ENCODE measurements around the gene LIX1L. TPM values are rescaled to one million over a fixed set of nuclear protein-coding genes. Genes with fewer than 3 reads are reported as not detected.

Gene LIX1L
- 10 to 100 TPM; 49.5 to 57.5 TPM for total RNA-seq

DNA sequence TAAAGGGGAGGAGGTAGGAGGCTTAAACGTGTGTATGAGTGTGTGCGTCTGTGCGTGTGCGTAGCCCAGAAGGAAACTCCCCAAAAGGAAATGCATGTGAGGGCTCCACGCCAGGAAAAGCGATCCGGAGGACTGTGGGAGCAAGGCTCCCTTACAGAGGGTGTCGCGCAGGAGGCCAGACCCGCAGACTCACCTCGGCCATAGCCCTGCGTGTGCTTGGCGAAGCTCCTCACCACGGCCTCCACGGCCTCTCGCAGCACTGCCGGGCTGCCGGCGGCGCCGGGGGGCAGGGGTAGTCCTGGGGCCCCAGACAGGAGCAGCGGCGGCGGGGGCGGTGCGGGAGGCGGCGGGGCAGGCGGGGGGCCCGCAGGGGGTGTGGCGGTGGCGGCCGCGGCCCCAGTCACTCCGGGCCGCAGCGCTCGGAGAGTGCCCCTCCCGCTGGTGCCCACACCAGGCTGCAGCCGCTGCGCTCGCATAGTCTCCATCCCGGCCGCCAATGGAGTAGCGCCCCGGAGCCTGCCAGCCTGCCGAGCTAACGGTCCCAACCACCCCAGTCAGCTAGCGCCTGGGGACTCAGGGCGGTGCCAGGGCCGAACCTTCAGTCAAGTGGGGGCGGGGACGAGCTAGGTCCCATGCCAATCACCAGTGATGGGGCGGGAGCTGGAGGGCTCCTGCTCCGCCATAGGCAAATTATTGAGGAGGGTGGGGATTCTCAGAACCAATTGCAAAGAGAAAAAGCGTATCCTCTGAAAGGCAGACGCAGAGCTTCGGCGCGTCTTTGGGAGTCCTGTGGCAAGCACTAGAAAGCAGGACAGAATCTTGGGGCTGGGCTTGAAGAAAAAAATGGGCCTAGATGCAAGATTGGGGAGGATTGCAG is at the start of gene LIX1L:
TSS of gene LIX1L (minus strand) at position 575 of the 877 bp plus-strand sequence. CDS start at position 485, 90 bp downstream.
- peak within 1 kb of the TSS; percentile 90 for H3K27ac Mint-ChIP-seq
- peak; percentile 97 for DNase-seq
- H3K36me3 Mint-ChIP-seq (ENCODE audit: low read depth) = peaks cover 7% of the 10 kb centered on the region
- H3K4me1 Mint-ChIP-seq = peaks cover 78% of the 10 kb centered on the region
- POLR2A ChIA-PET = interaction anchor here (0.5 to 1.4 kb wide), 5 partner anchors 22 to 79 kb away, joined by 3 to 7 read pairs (median 3); partner anchors contain the start of genes PEX11B and RBM8A
- H3K4me3 Mint-ChIP-seq = peak within 1 kb of the TSS; percentile 79
- no peaks in the 10 kb centered on the region for H3K9me3 Mint-ChIP-seq
- H3K27me3 Mint-ChIP-seq = peaks cover 4% of the 10 kb centered on the region
- CTCF ChIA-PET = interaction anchor here (0.6 to 2.2 kb wide), 16 partner anchors 8 to 111 kb away, joined by 3 to 7 read pairs (median 3); partner anchors contain the start of genes ANKRD35 and PEX11B

GRCh38 chr1:146001709-146002108 is 43.9 kb upstream of the LIX1L start:
- POLR2A ChIA-PET = no interaction called here
- peaks cover 2% of the 10 kb centered on the region for H3K36me3 Mint-ChIP-seq (ENCODE audit: low read depth)
- peaks cover 68% of the 10 kb centered on the region for H3K4me1 Mint-ChIP-seq
- H3K27ac Mint-ChIP-seq = peak overlapping the region; percentile 51
- no peak overlapping the region for H3K4me3 Mint-ChIP-seq
- H3K27me3 Mint-ChIP-seq = no peaks in the 10 kb centered on the region
- no peak for DNase-seq
- H3K9me3 Mint-ChIP-seq = no peaks in the 10 kb centered on the region
- CTCF ChIA-PET = interaction anchor here (0.7 to 13.1 kb wide), 3 partner anchors 16 to 32 kb away, joined by 3 to 190 read pairs (median 3); no protein-coding TSS in a partner anchor

- peaks cover 49% of the 10 kb centered on the region for H3K4me1 Mint-ChIP-seq
- ChIA-PET POLR2A (no interaction called here), CTCF (interaction anchor here (13.1 kb wide), 1 partner anchor 21 kb away, joined by 190 read pairs; no protein-coding TSS in a partner anchor)
- peak overlapping the region; percentile 99 for H3K27ac Mint-ChIP-seq
- peaks cover 24% of the 10 kb centered on the region for H3K36me3 Mint-ChIP-seq (ENCODE audit: low read depth)
- peak; percentile 53 for DNase-seq
- no peaks in the 10 kb centered on the region for H3K9me3 Mint-ChIP-seq
- peak overlapping the region; percentile 60 for H3K4me3 Mint-ChIP-seq
- H3K27me3 Mint-ChIP-seq = no peaks in the 10 kb centered on the region
Measured at GRCh38 chr1:145999321-146000024, 41.7 kb upstream of the LIX1L start.

GRCh38 chr1:145997718-145998023 is 39.9 kb upstream of the LIX1L start:
- Mint-ChIP-seq H3K4me3 (peak overlapping the region; percentile 94), H3K27me3 (no peaks in the 10 kb centered on the region), H3K27ac (peak overlapping the region; percentile 99), H3K36me3 (ENCODE audit: low read depth) (peaks cover 42% of the 10 kb centered on the region), H3K4me1 (peaks cover 58% of the 10 kb centered on the region), H3K9me3 (no peaks in the 10 kb centered on the region)
- ChIA-PET POLR2A (interaction anchor here (3.0 kb wide), 1 partner anchor 18 kb away, joined by 22 read pairs; no protein-coding TSS in a partner anchor), CTCF (interaction anchor here (0.6 to 13.2 kb wide), 6 partner anchors 9 to 44 kb away, joined by 3 to 154 read pairs (median 4); no protein-coding TSS in a partner anchor)
- no peak for DNase-seq

GRCh38 chr1:145997016-145997717 is 39.4 kb upstream of the LIX1L start:
- H3K4me3 Mint-ChIP-seq = peak overlapping the region; percentile 94
- H3K36me3 Mint-ChIP-seq (ENCODE audit: low read depth) = peaks cover 46% of the 10 kb centered on the region

GRCh38 chr1:145996433-145997015 is 38.7 kb upstream of the LIX1L start, which contains the start of gene TXNIP:
Gene TXNIP, minus strand, starts transcription at chr1:145996579. Its CDS starts 313 bp downstream, at chr1:145996266.
- CTCF ChIA-PET = interaction anchor here (1.0 to 13.2 kb wide), 2 partner anchors 8 to 18 kb away, joined by 3 to 154 read pairs; no protein-coding TSS in a partner anchor
- H3K27me3 Mint-ChIP-seq = no peaks in the 10 kb centered on the region

More at GRCh38 chr1:145997016-145997717, 39.4 kb upstream of the LIX1L start:
- Mint-ChIP-seq H3K4me1 (peaks cover 63% of the 10 kb centered on the region), H3K9me3 (no peaks in the 10 kb centered on the region), H3K27me3 (no peaks in the 10 kb centered on the region), H3K27ac (peak overlapping the region; percentile 99)
- CTCF ChIA-PET = interaction anchor here (1.3 to 13.2 kb wide), 4 partner anchors 9 to 39 kb away, joined by 3 to 154 read pairs (median 8); no protein-coding TSS in a partner anchor
- peak; percentile 78 for DNase-seq
- POLR2A ChIA-PET = interaction anchor here (0.7 to 3.0 kb wide), 3 partner anchors 17 to 70 kb away, joined by 3 to 22 read pairs (median 4); partner anchors contain the start of gene RBM8A

GRCh38 chr1:145995964-145996432 is 38.2 kb upstream of the LIX1L start:
- H3K36me3 Mint-ChIP-seq (ENCODE audit: low read depth) = peaks cover 55% of the 10 kb centered on the region
- peaks cover 61% of the 10 kb centered on the region for H3K4me1 Mint-ChIP-seq
- peak overlapping the region; percentile 94 for H3K4me3 Mint-ChIP-seq
- H3K9me3 Mint-ChIP-seq = no peaks in the 10 kb centered on the region
- no peaks in the 10 kb centered on the region for H3K27me3 Mint-ChIP-seq
- peak overlapping the region; percentile 99 for H3K27ac Mint-ChIP-seq
- CTCF ChIA-PET = interaction anchor here (1.0 to 13.2 kb wide), 2 partner anchors 9 to 17 kb away, joined by 3 to 154 read pairs; no protein-coding TSS in a partner anchor
- no peak for DNase-seq
- POLR2A ChIA-PET = interaction anchor here (0.6 to 3.0 kb wide), 3 partner anchors 16 to 67 kb away, joined by 3 to 22 read pairs (median 4); no protein-coding TSS in a partner anchor

More at GRCh38 chr1:145996433-145997015, 38.7 kb upstream of the LIX1L start, which contains the start of gene TXNIP:
- Mint-ChIP-seq H3K36me3 (ENCODE audit: low read depth) (peaks cover 52% of the 10 kb centered on the region), H3K4me1 (peaks cover 62% of the 10 kb centered on the region), H3K9me3 (no peaks in the 10 kb centered on the region), H3K27ac (peak within 1 kb of the TSS; percentile 99), H3K4me3 (peak within 1 kb of the TSS; percentile 94)
- POLR2A ChIA-PET = interaction anchor here (0.6 to 3.0 kb wide), 4 partner anchors 17 to 69 kb away, joined by 3 to 22 read pairs (median 4); partner anchors contain the start of gene RBM8A
- DNase-seq = peak; percentile 96

GRCh38 chr1:145995148-145995881 is 37.5 kb upstream of the LIX1L start:
- DNase-seq = no peak
- Mint-ChIP-seq H3K36me3 (ENCODE audit: low read depth) (peaks cover 55% of the 10 kb centered on the region), H3K27me3 (no peaks in the 10 kb centered on the region), H3K9me3 (no peaks in the 10 kb centered on the region), H3K4me1 (peaks cover 67% of the 10 kb centered on the region), H3K4me3 (peak overlapping the region; percentile 94), H3K27ac (peak overlapping the region; percentile 99)
- ChIA-PET CTCF (interaction anchor here (13.2 kb wide), 1 partner anchor 16 kb away, joined by 154 read pairs; no protein-coding TSS in a partner anchor), POLR2A (interaction anchor here (0.6 to 2.6 kb wide), 2 partner anchors 9 to 16 kb away, joined by 3 to 16 read pairs; no protein-coding TSS in a partner anchor)

GRCh38 chr1:145994391-145995120 is 36.7 kb upstream of the LIX1L start:
- no peaks in the 10 kb centered on the region for H3K27me3 Mint-ChIP-seq
- POLR2A ChIA-PET = interaction anchor here (2.6 kb wide), 1 partner anchor 15 kb away, joined by 16 read pairs; no protein-coding TSS in a partner anchor

More at GRCh38 chr1:145994391-145995120, 36.7 kb upstream of the LIX1L start:
- DNase-seq = peak; percentile 33
- peak overlapping the region; percentile 94 for H3K4me3 Mint-ChIP-seq
- H3K9me3 Mint-ChIP-seq = no peaks in the 10 kb centered on the region
- CTCF ChIA-PET = interaction anchor here (1.0 to 13.2 kb wide), 3 partner anchors 13 to 31 kb away, joined by 5 to 154 read pairs (median 6); partner anchors contain the start of genes ANKRD34A and POLR3GL
- H3K4me1 Mint-ChIP-seq = peaks cover 65% of the 10 kb centered on the region
- H3K27ac Mint-ChIP-seq = peak overlapping the region; percentile 99
- H3K36me3 Mint-ChIP-seq (ENCODE audit: low read depth) = peaks cover 54% of the 10 kb centered on the region
